ENCODE data around the gene BMP8B. TPM values are rescaled to one million over a fixed set of nuclear protein-coding genes. Genes with fewer than 3 reads are reported as not detected.
A peak's percentile ranks its signal among the peaks of the same experiment; 100 is the strongest.
"Not testable (repeated sequence)": the region's sequence is repeated elsewhere in the genome, so short reads cannot be mapped to it uniquely, and the experiment has no call there.

Gene BMP8B
- total RNA-seq, 4 donors from 2014 or later, result 0.46 to 1.3 TPM; not detected in 2

GRCh38 chr1:39788426-39788757, 273 bp downstream of the BMP8B start:
- peak overlapping the region in 1 of 2 donors; percentile 33 for H3K4me3 ChIP-seq
- no peak for TF ChIP-seq POLR2A (IDR thresholded peaks at IDR 0.05)
- no peak for TF ChIP-seq CTCF (IDR thresholded peaks at IDR 0.05)
- H3K36me3 ChIP-seq, result no peaks in the 10 kb centered on the region
- H3K9me3 ChIP-seq, result no peaks in the 10 kb centered on the region
- H3K4me1 ChIP-seq, result peaks cover 0 to 10% of the 10 kb centered on the region in 2 donors
- no peak overlapping the region for H3K27ac ChIP-seq
- DNase-seq, result no peak
- intact Hi-C loops (cut with DNase I; ENCODE audit: low total_unique reads), result no loop called here
- peaks cover 0 to 4% of the 10 kb centered on the region in 2 donors for H3K27me3 ChIP-seq

- H3K36me3 ChIP-seq; DNase-seq; H3K27ac ChIP-seq; H3K4me3 ChIP-seq; H3K27me3 ChIP-seq; H3K9me3 ChIP-seq; intact Hi-C loops (cut with DNase I; ENCODE audit: low total_unique reads): not testable (repeated sequence)
- peaks cover 0 to 10% of the 10 kb centered on the region in 2 donors for H3K4me1 ChIP-seq
Measured at GRCh38 chr1:39787964-39788363, 701 bp downstream of the BMP8B start.

- no peak for DNase-seq
- Histone ChIP-seq H3K4me1 (peaks cover 0 to 10% of the 10 kb centered on the region in 2 donors), H3K36me3 (no peaks in the 10 kb centered on the region), H3K9me3 (no peaks in the 10 kb centered on the region), H3K27ac (no peak overlapping the region), H3K27me3 (peaks cover 0 to 4% of the 10 kb centered on the region in 2 donors), H3K4me3 (no peak overlapping the region)
- TF ChIP-seq POLR2A (IDR thresholded peaks at IDR 0.05) (no peak), CTCF (IDR thresholded peaks at IDR 0.05) (no peak)
- intact Hi-C loops (cut with DNase I; ENCODE audit: low total_unique reads), result no loop called here
Measured at GRCh38 chr1:39787468-39787867, 1.2 kb downstream of the BMP8B start.

- H3K9me3 ChIP-seq; intact Hi-C loops (cut with DNase I; ENCODE audit: low total_unique reads); H3K27me3 ChIP-seq; H3K27ac ChIP-seq; H3K36me3 ChIP-seq; H3K4me3 ChIP-seq; DNase-seq: not testable (repeated sequence)
- peaks cover 0 to 10% of the 10 kb centered on the region in 2 donors for H3K4me1 ChIP-seq
Measured at GRCh38 chr1:39787108-39787375, 1.6 kb downstream of the BMP8B start.

- H3K36me3 ChIP-seq; DNase-seq; H3K4me3 ChIP-seq; H3K9me3 ChIP-seq; H3K27ac ChIP-seq; H3K27me3 ChIP-seq; intact Hi-C loops (cut with DNase I; ENCODE audit: low total_unique reads): not testable (repeated sequence)
- H3K4me1 ChIP-seq, result peaks cover 0 to 10% of the 10 kb centered on the region in 2 donors
Measured at GRCh38 chr1:39786303-39787107, 2.2 kb downstream of the BMP8B start.

GRCh38 chr1:39782685-39783084, 6.0 kb downstream of the BMP8B start:
- H3K9me3 ChIP-seq; DNase-seq; H3K36me3 ChIP-seq; H3K27me3 ChIP-seq; H3K4me3 ChIP-seq; H3K27ac ChIP-seq; H3K4me1 ChIP-seq; intact Hi-C loops (cut with DNase I; ENCODE audit: low total_unique reads): not testable (repeated sequence)

- Histone ChIP-seq H3K4me3 (no peak overlapping the region), H3K27ac (no peak overlapping the region)
- intact Hi-C loops (cut with DNase I; ENCODE audit: low total_unique reads), result no loop called here
Measured at GRCh38 chr1:39782103-39782502, 6.6 kb downstream of the BMP8B start.

More at GRCh38 chr1:39782103-39782502, 6.6 kb downstream of the BMP8B start:
- Histone ChIP-seq H3K9me3 (no peaks in the 10 kb centered on the region), H3K36me3 (no peaks in the 10 kb centered on the region), H3K4me1 (no peaks in the 10 kb centered on the region), H3K27me3 (no peaks in the 10 kb centered on the region)
- no peak for DNase-seq
- TF ChIP-seq POLR2A (IDR thresholded peaks at IDR 0.05) (no peak), CTCF (IDR thresholded peaks at IDR 0.05) (no peak)
